Head of caudate nucleus (tissue), 42 donors: Measurements from ENCODE around the gene HAUS1.
"Not testable (repeated sequence)": the region's sequence is repeated elsewhere in the genome, so short reads cannot be mapped to it uniquely, and the experiment has no call there.

Source experiments
- DNase-seq, 42 donors: peaks; one replicate each; pipeline versions ENCODE4 v3.0.0 to v3.0.0-alpha.2; 2020 to 2021; ENCODE audit warnings: mixed read lengths in 7 of 42
- intact Hi-C: fragments of 100-400 bp; cut with DNase I; formaldehyde crosslinking; loops from one replicate; pipeline ENCODE4 v1.15.0; 2022

The HAUS1 gene

GRCh38 chr18:46148810-46149209 is 44.6 kb downstream of the HAUS1 start:
- intact Hi-C loops = loop anchor here (10.0 kb wide), 1 partner anchor 516 kb away; no protein-coding TSS in a partner anchor
- peak in 26 of 42 donors; percentile 11 to 81 (median 41) for DNase-seq

- intact Hi-C loops = no loop called here
- DNase-seq = no peak
Measured at GRCh38 chr18:46152436-46152807, 48.2 kb downstream of the HAUS1 start.

- intact Hi-C loops = no loop called here
Measured at GRCh38 chr18:46152808-46153617, 48.8 kb downstream of the HAUS1 start.

DNA sequence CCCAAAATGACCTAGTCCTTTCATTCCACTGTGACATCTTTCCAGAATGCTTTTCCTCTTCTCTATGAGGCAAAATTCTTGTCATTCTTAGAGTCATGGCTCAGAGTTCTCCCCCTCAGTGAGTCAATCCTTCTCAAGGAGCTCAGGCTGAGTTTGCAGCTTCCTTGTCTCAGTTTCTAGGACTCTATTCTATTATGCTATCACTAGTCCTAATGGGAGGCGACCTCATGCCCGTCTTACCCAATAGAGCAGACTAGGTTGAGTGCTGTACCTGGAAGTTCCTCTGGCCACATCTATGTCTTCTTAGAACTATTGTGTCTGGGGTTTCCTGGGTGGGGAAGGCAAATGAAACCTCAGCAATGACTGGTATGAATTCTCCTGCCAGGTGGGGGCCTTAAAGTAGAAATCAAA is 51.5 kb downstream of the HAUS1 start:
- peak in 2 of 42 donors; percentile 27 to 30 for DNase-seq
- intact Hi-C loops = no loop called here

More at GRCh38 chr18:46152808-46153617, 48.8 kb downstream of the HAUS1 start:
- DNase-seq = no peak

DNA sequence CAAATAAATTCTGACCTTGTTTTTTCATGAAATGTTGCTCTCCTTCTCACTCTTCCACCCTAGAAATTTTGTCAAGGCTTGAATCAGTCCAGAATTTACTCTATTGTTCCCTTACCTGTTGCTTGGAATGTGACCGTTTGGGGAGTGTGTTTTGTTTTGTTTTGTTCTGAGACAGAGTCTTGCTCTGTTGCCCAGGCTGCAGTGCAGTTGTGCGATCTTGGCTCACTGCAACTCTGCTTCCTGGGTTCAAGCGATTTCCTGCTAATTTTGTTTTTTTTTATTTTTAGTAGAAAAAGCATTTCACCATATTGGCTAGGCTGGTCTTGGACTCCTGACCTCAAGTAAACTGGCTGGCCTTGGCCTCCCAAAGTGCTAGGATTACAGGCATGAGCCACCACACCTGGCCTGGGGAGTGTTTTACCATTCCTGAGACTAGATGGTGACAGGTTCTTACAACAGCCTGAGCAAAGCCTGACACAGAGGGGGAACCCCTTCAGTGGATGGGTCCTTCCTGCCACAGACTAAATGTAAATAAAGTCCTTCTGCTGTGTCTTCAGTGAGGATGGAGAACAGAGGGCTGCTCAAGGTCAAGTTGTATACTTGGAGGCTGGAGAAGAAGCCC is 52.0 kb downstream of the HAUS1 start:
- no peak for DNase-seq
- intact Hi-C loops = no loop called here

DNA sequence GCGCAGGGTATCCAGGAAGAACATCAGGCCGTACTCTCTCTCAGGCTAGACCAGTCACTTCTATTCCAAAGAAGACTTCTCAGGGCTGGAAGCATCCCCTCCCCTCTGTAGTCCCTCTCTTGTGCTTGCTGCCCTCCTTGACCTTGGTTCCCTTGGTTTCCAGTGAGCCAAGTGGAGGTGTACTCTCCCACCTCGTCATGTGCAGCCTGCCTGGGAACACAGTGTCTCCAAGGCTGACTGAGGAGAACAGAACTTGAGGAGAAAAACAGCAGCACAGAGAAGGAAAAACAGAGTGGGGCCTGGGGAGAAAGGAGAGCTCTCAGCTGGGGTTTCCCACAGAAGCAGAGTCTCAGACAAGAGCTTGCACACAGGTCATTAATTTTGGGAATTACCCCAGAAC is 52.7 kb downstream of the HAUS1 start:
- intact Hi-C loops = no loop called here
- peak in 38 of 42 donors; percentile 18 to 72 (median 45) for DNase-seq

- intact Hi-C loops = no loop called here
Measured at GRCh38 chr18:46158499-46158898, 54.3 kb downstream of the HAUS1 start.

GRCh38 chr18:46160050-46160798 is 56.0 kb downstream of the HAUS1 start:
- DNase-seq = no peak
- intact Hi-C loops = no loop called here

More at GRCh38 chr18:46158499-46158898, 54.3 kb downstream of the HAUS1 start:
- no peak for DNase-seq

GRCh38 chr18:46160840-46161239 is 56.7 kb downstream of the HAUS1 start:
- intact Hi-C loops = not testable (repeated sequence)

GRCh38 chr18:46161703-46162396 is 57.7 kb downstream of the HAUS1 start:
- no peak for DNase-seq
- intact Hi-C loops = no loop called here

More at GRCh38 chr18:46160840-46161239, 56.7 kb downstream of the HAUS1 start:
- DNase-seq = not testable (repeated sequence)

GRCh38 chr18:46163091-46163490 is 58.9 kb downstream of the HAUS1 start:
- DNase-seq = no peak
- intact Hi-C loops = no loop called here

DNA sequence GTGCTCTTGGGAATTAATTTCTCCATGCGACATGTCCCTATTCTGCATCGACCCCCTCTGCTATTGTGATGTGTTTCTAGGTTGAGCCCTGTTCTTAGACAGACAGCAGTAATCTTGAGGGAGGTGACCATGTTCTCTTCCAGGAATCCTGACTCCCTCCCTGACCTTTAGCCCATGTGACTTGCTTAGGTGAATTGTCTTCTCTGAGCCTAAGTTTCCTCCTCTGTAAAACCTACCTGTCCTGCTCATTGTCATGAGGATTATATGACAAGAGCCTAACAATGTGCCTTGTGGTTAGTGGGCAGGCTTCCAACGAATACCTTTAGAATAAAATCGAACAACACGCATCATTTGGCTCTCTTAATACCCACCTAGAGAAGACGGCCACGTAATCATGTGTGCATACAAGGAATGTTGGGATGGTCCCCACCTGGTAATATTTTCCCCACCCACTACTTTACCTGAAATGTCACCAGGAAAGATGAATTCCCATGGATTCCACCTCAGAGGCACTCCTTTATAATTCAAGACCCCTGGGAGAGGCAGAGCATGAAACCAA is 59.8 kb downstream of the HAUS1 start:
- intact Hi-C loops = no loop called here
- no peak for DNase-seq

- DNase-seq, intact Hi-C loops: not testable (repeated sequence)
Measured at GRCh38 chr18:46164502-46164901, 60.3 kb downstream of the HAUS1 start.

GRCh38 chr18:46164920-46165319 is 60.7 kb downstream of the HAUS1 start:
- intact Hi-C loops = no loop called here
- DNase-seq = no peak

GRCh38 chr18:46166261-46166970 is 62.2 kb downstream of the HAUS1 start:
- DNase-seq = peak in 1 of 42 donors; percentile 15
- intact Hi-C loops = no loop called here

DNA sequence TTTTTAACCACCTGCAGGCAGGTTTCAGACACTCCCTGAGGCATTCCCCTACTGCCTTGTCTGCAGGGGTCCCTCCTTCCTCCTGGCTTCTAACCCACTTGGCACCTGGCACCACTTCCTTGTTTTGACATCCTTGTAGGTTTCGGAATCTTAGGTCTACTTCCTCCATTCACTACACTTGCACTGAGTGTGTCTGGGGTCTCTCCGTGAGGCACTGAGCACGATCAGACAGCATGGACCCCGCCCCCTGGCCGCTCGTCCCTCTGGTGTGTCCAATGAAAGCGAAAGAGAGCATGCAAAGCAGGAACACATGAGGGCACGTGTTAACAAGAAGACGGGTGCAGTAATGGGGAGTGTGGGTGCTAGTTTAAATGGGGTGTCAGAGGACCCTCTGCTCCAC is 63.8 kb downstream of the HAUS1 start:
- DNase-seq = peak in 3 of 42 donors; percentile 5 to 29 (median 23)
- intact Hi-C loops = no loop called here

- intact Hi-C loops = no loop called here
- DNase-seq = peak in 8 of 42 donors; percentile 3 to 60 (median 25)
Measured at GRCh38 chr18:46169464-46169941, 65.3 kb downstream of the HAUS1 start.

DNA sequence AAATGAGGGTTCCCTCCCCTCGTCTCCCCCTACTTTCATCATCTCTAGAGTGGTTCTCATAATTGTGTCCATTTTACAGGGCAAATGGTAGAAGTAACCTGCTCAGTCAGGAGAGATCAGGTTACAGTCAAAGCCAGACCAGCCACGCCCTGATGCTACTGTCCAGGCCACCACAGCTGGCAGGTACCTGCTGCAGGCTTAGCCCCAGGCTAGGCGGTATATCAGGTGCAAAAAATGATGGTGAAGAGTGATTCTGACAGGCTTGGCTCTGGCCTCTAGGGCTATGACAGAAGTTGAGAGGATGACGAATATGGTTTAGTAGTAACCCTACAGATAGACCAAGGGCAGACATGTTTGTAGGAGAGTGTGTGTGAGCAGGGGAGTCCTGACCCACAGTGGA is 67.1 kb downstream of the HAUS1 start:
- peak in 1 of 42 donors; percentile 8 for DNase-seq
- intact Hi-C loops = loop anchor here (10.0 kb wide), 2 partner anchors 67 to 483 kb away; partner anchors contain the start of genes HAUS1 and LOXHD1
